Stimulated activated CD4-positive, alpha-beta T cell treated with anti-CD3 and anti-CD28 coated beads, Interleukin-12 subunit alpha, Interleukin-12 subunit beta, amount 100 ng/mL, for 48 hours (primary cell): ENCODE data around the gene SOS1.
"Not testable (repeated sequence)": the region's sequence is repeated elsewhere in the genome, so short reads cannot be mapped to it uniquely, and the experiment has no call there.

Source experiments
- DNase-seq, 3 donors: peaks; one replicate each; pipeline ENCODE4 v3.0.0-alpha.2; 2020; ENCODE audit warnings: low read depth in 2 of 3, low spot score in 1 of 3

SOS1 gene

GRCh38 chr2:39107724-39108273 is 13.1 kb downstream of the SOS1 start:
- no peak for DNase-seq

- no peak for DNase-seq
Measured at GRCh38 chr2:39107156-39107555, 13.7 kb downstream of the SOS1 start.

DNA sequence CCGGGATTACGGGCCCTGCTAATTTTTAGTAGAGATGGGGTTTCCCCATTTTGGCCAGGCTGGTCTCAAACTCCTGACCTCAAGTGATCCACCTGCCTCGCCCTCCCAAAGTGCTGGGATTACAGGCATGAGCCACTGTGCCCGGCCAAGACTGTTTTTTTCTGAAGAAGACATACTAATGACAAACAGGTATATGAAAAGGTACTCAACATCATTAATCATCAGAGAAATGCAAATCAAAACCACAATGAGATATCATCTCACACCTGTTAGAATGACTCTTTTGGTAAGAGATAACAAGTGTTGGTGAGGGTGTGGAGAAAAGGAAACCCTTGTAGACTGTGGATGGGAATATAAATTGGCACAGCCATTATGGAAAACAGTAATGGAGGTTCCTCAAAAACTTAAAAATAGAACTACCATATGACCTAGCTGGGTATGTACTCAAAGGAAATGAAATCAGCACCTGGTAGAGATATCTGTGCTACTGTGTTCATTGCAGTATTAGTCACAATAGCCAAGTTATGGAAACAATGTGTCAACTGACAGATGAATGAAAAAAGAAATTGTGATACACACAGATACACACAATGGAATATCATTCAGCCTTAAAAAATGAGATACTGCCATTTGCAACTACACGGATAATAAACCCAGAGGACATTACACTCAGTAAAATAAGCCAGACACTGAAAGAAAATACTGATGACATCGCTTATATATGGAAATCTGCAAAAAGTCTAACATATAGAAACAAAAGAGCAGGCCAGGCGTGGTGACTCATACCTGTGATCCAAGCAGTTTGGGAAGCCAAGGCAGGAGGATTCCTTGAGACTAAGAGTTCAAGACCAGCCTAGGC is 20.8 kb downstream of the SOS1 start:
- no peak for DNase-seq

GRCh38 chr2:39099310-39099869 is 21.5 kb downstream of the SOS1 start:
- DNase-seq: no peak

DNA sequence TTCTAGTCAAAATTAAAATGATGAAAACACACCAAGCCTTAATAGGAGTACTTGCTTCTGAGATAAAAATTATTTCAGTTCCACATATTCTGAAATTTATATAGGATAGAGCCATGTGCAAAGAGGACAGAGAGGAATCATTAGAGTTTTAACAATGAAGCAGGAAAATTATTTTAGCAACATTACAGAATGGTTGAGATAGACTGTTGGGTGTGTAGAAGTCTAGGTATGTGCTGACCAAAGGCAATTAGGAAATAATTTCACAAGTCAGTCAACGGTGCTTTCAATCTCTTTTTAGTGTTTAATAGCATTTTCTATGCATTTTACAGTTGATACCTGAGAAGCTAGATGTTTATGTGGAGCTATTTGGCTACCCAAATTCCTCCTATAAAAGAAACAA is 25.2 kb downstream of the SOS1 start:
- no peak for DNase-seq

GRCh38 chr2:39094717-39095363 is 26.0 kb downstream of the SOS1 start:
- DNase-seq: no peak

DNA sequence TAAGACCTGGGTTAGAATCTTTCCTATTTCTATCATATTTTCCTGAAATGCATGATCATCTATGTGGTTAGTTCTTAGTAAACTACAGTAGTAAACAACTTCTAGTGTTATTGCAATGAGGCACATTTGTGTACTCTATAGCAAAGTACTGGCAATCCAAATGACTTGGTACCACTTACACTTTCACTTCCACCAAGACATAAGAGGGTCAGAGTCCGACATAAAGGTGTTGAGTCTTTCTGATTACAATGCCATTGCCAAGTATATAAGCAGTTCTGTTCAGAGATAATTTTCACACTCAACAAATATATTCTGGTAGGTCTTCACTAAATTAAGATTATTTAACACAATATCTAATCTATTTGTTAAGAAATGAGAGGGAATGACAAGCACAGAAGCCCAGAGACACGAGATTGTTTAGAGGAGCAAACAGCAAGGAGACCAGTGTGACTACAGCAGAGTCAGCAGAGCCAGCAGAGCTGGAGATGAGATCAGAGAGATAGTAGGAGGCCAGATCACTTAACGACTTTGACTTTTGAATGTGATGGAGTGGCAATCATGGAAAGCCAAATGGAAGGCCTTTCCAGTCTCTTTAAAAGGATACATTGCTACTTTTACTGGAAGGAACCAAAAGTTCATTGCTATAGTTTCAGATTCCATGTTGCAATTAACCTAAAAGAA is 27.5 kb downstream of the SOS1 start:
- DNase-seq: no peak

DNA sequence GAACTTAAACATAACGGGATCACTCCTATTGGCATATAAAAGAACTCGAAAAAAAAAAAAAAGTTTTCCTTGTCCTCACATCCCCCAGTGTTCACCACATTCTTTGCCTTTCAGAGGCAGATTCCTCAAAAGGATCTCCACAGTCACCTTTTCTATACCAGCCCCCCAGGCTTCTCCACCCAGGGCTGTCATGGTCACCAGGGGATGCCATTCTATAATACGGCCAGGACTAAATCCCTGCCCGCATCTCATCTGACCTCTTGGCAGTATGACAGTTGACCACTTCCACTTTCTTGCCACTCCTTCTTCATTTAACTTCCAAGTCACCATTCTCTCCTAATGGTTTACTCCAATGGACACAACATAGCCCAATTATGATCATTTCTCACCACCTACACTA is 29.3 kb downstream of the SOS1 start:
- DNase-seq: no peak

- no peak for DNase-seq
Measured at GRCh38 chr2:39091063-39091462, 29.8 kb downstream of the SOS1 start.

- no peak for DNase-seq
Measured at GRCh38 chr2:39080152-39080551, 40.7 kb downstream of the SOS1 start.

- DNase-seq: no peak
Measured at GRCh38 chr2:39069890-39070465, 50.9 kb downstream of the SOS1 start.

DNA sequence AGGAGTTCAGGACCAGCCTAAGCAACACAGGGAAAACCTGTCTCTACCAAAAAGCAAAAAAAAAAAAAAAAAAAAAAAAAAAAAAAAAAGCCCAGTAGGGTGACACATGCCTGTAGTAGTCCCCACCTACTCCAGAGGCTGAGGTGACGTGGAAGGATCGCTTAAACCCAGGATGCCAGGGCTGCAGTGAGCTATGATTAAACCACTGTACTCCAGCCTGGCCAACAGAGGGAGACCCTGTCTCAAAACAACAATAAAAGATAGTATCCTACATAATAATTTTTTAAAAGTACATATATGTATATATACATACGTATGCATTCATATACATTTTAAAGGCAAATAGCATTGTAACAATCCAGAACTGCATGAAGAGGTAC is 51.7 kb downstream of the SOS1 start:
- DNase-seq: peak in 1 of 3 donors; percentile 3

DNA sequence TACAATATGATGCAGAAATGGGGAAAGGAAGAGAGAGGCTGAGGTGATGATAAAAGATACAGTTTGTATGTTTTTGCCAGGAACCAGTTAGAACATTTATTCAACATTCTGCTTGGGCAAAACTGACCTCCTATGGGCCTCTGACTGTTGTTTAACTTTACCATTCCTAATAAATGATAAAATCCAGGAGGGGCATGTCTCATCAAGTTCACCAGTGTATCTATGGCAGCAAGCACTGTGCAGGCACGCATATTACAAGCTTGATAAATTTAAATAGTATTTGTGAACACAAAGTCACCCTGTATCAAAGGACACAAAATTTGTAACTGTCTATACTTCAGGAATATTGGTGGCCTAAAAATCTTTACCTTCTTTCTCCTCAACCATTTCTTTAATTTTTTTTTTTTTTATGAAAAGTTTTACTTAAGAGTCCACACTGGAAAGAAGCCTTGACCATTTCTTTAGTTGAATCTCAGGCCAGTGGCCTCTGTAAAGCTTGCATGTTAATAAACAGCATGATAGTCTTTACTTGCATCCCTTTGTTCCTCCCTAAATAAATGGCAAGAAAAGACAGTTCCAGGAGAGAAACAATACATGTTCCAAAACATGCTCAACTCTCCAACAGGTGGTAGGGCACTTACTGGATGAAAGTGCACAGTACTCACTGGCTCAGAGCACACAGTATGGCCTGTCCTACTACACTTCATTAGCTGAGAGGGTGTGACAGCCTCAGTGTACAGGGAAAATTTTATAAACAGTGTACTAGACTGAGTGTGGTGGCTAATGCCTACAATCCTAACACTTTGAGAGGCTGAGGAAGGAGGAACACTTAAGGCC is 52.3 kb downstream of the SOS1 start:
- no peak for DNase-seq

DNA sequence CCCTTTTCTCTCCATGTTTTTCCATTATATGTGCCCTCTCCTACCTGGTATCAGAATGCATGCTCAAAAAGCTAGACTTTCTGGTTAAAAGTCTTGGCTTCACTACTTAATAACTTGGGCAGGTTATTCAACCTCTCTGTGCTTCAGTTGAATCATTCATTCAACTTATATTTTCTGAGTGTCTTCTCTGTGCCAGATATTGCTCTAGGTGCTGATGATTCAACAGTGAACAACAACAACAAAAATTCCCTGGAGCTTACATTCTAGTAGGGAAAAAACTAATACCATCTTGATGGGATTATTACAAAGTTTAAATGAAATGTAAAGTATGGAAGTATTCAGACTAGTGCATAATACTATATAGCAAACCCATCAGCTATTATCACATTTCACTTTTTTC is 55.2 kb downstream of the SOS1 start:
- no peak for DNase-seq

- no peak for DNase-seq
Measured at GRCh38 chr2:39062320-39062719, 58.5 kb downstream of the SOS1 start.

GRCh38 chr2:39061280-39061679 is 59.6 kb downstream of the SOS1 start:
- DNase-seq: no peak

GRCh38 chr2:39059366-39059952 is 61.4 kb downstream of the SOS1 start:
- DNase-seq: no peak

- DNase-seq: no peak
Measured at GRCh38 chr2:39058101-39058500, 62.8 kb downstream of the SOS1 start.

GRCh38 chr2:39052665-39053064 is 68.2 kb downstream of the SOS1 start:
- not testable (repeated sequence) for DNase-seq

- DNase-seq: no peak
Measured at GRCh38 chr2:39050109-39050508, 70.7 kb downstream of the SOS1 start.
